ENCODE results near the gene SLC16A4.

- TF ChIP-seq GATA3 (IDR thresholded peaks at IDR 0.05; ENCODE audit: low read depth, low read length): no peak
- no peak for TF ChIP-seq GATA2 (IDR thresholded peaks at IDR 0.05; ENCODE audit: low read depth, low read length)
Observed at GRCh38 chr1:110335265-110335664, 55.6 kb downstream of the SLC16A4 start.

All from SH-SY5Y (cell line).